GM18517 (cell line): Measurements from ENCODE around the gene PCDHGB4.
"Not testable (repeated sequence)": the region's sequence is repeated elsewhere in the genome, so short reads cannot be mapped to it uniquely, and the experiment has no call there.

ENCODE experiments used
- ATAC-seq: cut with Tn5 transposase; IDR thresholded peaks from one replicate; pipeline ENCODE4 v1.9.1; 2021; ENCODE audit warnings: mild to moderate bottlenecking, moderate library complexity; ENCODE audit not compliant: unreplicated experiment

The PCDHGB4 gene

GRCh38 chr5:141397756-141398551, 10.5 kb downstream of the PCDHGB4 start, which contains the start of gene PCDHGB5:
PCDHGB5 (plus strand) TSS chr5:141397947; CDS start chr5:141398128, 181 bp downstream.
- peak; percentile 93 for ATAC-seq

- ATAC-seq: no peak
These were observed 11.1 kb downstream of the PCDHGB4 start for GRCh38 chr5:141398608-141399007.

- no peak for ATAC-seq
These were observed 12.2 kb downstream of the PCDHGB4 start for GRCh38 chr5:141399555-141400258.

GRCh38 chr5:141402553-141403243, 15.2 kb downstream of the PCDHGB4 start, which contains the start of gene PCDHGA9:
PCDHGA9 (plus strand) TSS chr5:141402778; CDS start chr5:141402953, 175 bp downstream.
- ATAC-seq: no peak

GRCh38 chr5:141403387-141403786, 15.9 kb downstream of the PCDHGB4 start:
- ATAC-seq: no peak

GRCh38 chr5:141407790-141408505, 20.4 kb downstream of the PCDHGB4 start, which contains the start of gene PCDHGB6:
PCDHGB6 (plus strand) TSS chr5:141408021; CDS start chr5:141408203, 182 bp downstream.
- ATAC-seq: not testable (repeated sequence)

GRCh38 chr5:141409598-141410306, 22.3 kb downstream of the PCDHGB4 start:
- ATAC-seq: no peak

GRCh38 chr5:141411575-141411974, 24.1 kb downstream of the PCDHGB4 start:
- ATAC-seq: no peak

- ATAC-seq: peak; percentile 79
These were observed 25.5 kb downstream of the PCDHGB4 start, which contains the start of gene PCDHGA10 for GRCh38 chr5:141412854-141413539. PCDHGA10 (plus strand) TSS chr5:141412987; CDS start chr5:141413176, 189 bp downstream.

- no peak for ATAC-seq
These were observed 26.1 kb downstream of the PCDHGB4 start for GRCh38 chr5:141413540-141414069.

- not testable (repeated sequence) for ATAC-seq
These were observed 27.2 kb downstream of the PCDHGB4 start for GRCh38 chr5:141414548-141415274.

- not testable (repeated sequence) for ATAC-seq
These were observed 27.7 kb downstream of the PCDHGB4 start for GRCh38 chr5:141415275-141415618.

GRCh38 chr5:141417494-141418172, 30.1 kb downstream of the PCDHGB4 start, which contains the start of gene PCDHGB7:
PCDHGB7 (plus strand) TSS chr5:141417677; CDS start chr5:141417860, 183 bp downstream.
- peak; percentile 76 for ATAC-seq

GRCh38 chr5:141419074-141419880, 31.8 kb downstream of the PCDHGB4 start:
- ATAC-seq: no peak

- ATAC-seq: no peak
These were observed 33.5 kb downstream of the PCDHGB4 start, which contains the start of gene PCDHGA11 for GRCh38 chr5:141420855-141421488. PCDHGA11 (plus strand) TSS chr5:141421051; CDS start chr5:141421228, 177 bp downstream.

- ATAC-seq: no peak
These were observed 34.0 kb downstream of the PCDHGB4 start for GRCh38 chr5:141421489-141421855.
